Breast epithelium (tissue), 3 donors: Measurements from ENCODE around the gene SERPINA4.

Source experiments
- POLR2A ChIP-seq: fragments of 450-650 bp; IDR thresholded peaks from one replicate; pipeline ENCODE4 v1.6.1; 2016; ENCODE audit warnings: antibody characterized with exemption, mild to moderate bottlenecking, moderate library complexity
- TF ChIP-seq, protein P1 (sequence below), 3 donors: fragments of 450-650 bp; IDR thresholded peaks; one replicate each; pipeline ENCODE4 v1.5.1; 2016 to 2017; ENCODE audit warnings: antibody characterized with exemption in 3 of 3, mild to moderate bottlenecking in 3 of 3, moderate library complexity in 3 of 3

DNA sequence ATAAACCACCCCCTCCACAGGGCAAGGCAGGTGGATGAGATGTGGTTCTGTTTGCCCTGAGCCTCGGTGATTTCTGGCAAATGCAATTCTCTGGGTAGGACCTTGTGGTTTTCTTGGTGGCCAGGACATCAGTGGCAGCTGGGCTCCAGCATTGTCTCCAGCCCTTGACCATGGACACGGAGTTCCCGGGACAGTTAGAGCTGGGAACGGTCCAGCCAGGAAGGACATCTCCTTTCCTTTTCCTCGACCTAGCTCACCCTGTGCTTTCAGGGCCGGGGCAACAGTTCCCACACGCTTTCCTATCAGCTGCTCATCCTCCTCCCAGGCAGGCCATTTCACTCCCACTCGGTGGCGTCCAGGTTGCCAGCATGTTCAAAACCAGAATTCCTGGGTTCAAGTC, 9.2 kb downstream of the SERPINA4 start:
- TF ChIP-seq, protein P1, sequence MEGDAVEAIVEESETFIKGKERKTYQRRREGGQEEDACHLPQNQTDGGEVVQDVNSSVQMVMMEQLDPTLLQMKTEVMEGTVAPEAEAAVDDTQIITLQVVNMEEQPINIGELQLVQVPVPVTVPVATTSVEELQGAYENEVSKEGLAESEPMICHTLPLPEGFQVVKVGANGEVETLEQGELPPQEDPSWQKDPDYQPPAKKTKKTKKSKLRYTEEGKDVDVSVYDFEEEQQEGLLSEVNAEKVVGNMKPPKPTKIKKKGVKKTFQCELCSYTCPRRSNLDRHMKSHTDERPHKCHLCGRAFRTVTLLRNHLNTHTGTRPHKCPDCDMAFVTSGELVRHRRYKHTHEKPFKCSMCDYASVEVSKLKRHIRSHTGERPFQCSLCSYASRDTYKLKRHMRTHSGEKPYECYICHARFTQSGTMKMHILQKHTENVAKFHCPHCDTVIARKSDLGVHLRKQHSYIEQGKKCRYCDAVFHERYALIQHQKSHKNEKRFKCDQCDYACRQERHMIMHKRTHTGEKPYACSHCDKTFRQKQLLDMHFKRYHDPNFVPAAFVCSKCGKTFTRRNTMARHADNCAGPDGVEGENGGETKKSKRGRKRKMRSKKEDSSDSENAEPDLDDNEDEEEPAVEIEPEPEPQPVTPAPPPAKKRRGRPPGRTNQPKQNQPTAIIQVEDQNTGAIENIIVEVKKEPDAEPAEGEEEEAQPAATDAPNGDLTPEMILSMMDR (IDR thresholded peaks at IDR 0.05): no peak
- TF ChIP-seq POLR2A: no peak
